ENCODE results near the gene SAP25.

DNA sequence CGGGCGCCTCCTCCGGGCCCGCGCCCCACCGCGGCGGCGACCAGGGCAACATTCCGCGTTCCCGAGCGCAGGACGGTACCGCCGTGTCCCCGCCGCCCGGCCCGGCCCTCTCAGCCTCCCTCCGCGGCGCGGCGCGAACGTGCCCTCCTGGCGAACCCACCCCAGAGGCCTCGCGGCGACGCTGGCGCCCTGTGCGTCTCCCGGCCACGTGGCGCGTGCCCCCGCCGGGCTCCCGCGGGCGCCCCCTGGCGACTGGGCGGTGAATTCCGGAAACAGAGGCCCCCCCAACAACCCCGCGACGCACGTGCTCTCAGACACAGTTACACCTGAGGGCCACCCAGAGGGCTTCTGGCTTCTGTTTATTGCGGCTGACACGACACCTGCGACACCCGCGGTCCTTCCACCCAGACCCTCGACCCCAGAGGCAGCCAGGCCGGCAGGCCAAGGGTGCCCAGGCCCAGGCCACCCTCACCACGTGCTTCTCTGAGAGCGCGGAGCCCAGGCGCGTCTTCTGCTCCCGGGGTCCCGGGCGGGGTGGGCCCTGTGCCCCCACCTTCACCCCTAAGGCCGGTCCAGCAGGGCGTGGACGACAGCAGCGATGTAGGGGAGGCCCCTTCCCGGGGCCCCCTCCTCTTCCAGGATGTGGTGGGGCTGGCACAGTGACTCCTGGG is at the start of gene SAP25:
- TF ChIP-seq, protein P1, sequence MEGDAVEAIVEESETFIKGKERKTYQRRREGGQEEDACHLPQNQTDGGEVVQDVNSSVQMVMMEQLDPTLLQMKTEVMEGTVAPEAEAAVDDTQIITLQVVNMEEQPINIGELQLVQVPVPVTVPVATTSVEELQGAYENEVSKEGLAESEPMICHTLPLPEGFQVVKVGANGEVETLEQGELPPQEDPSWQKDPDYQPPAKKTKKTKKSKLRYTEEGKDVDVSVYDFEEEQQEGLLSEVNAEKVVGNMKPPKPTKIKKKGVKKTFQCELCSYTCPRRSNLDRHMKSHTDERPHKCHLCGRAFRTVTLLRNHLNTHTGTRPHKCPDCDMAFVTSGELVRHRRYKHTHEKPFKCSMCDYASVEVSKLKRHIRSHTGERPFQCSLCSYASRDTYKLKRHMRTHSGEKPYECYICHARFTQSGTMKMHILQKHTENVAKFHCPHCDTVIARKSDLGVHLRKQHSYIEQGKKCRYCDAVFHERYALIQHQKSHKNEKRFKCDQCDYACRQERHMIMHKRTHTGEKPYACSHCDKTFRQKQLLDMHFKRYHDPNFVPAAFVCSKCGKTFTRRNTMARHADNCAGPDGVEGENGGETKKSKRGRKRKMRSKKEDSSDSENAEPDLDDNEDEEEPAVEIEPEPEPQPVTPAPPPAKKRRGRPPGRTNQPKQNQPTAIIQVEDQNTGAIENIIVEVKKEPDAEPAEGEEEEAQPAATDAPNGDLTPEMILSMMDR (IDR thresholded peaks at IDR 0.05) = no peak
- TF ChIP-seq POLR2A (IDR thresholded peaks at IDR 0.05) (no peak), POLR2AphosphoS5 (IDR thresholded peaks at IDR 0.05) (no peak)

All from prostate gland (tissue), 2 donors.